Spleen (tissue), 11 donors: ENCODE results near the gene MOB3B. TPM values are rescaled to one million over a fixed set of nuclear protein-coding genes. Genes with fewer than 3 reads are reported as not detected.

Experiments
- DNase-seq: peaks from one replicate; pipeline ENCODE4 v3.0.0-alpha.2; 2020
- H3K27ac ChIP-seq, 8 donors: fragments of 200-600 bp; sonication (generic) in 7 of 8; 1 replicate in 4 of 8; 2 replicates in 4 of 8; pipeline versions ENCODE4 v1.5.0 to v1.8.0; 2016 to 2021; ENCODE audit warnings: inconsistent platforms in 4 of 8, mild to moderate bottlenecking in 4 of 8, moderate library complexity in 1 of 8
- H3K27me3 ChIP-seq, 7 donors: fragments of 200-600 bp; sonication (generic) in 6 of 7; replicated peaks in 1 of 7; 1 replicate in 4 of 7; 2 replicates in 3 of 7; pipeline versions ENCODE4 v1.5.0 to v1.8.0; 2016 to 2021; ENCODE audit warnings: inconsistent platforms in 3 of 7, mild to moderate bottlenecking in 1 of 7
- H3K36me3 ChIP-seq, 6 donors: fragments of 200-600 bp; sonication (generic) in 5 of 6; 1 replicate in 4 of 6; 2 replicates in 2 of 6; pipeline versions ENCODE4 v1.5.0 to v1.8.0; 2016 to 2021; ENCODE audit warnings: inconsistent platforms in 2 of 6
- H3K4me1 ChIP-seq, 6 donors: fragments of 200-600 bp; sonication (generic) in 5 of 6; 1 replicate in 3 of 6; 2 replicates in 3 of 6; pipeline versions ENCODE4 v1.5.0 to v1.8.0; 2016 to 2021; ENCODE audit warnings: inconsistent platforms in 3 of 6
- H3K4me3 ChIP-seq, 8 donors: fragments of 200-600 bp; sonication (generic) in 7 of 8; 1 replicate in 4 of 8; 2 replicates in 4 of 8; pipeline versions ENCODE4 v1.5.0 to v1.8.0; 2016 to 2021; ENCODE audit warnings: inconsistent platforms in 4 of 8, mild to moderate bottlenecking in 4 of 8, moderate library complexity in 2 of 8
- H3K9me3 ChIP-seq, 8 donors: fragments of 200-600 bp; sonication (generic) in 7 of 8; 1 replicate in 4 of 8; 2 replicates in 4 of 8; pipeline versions ENCODE4 v1.5.0 to v1.8.0; 2016 to 2021; ENCODE audit warnings: inconsistent platforms in 4 of 8
- POLR2A ChIP-seq, 3 donors: fragments of 450-650 bp; IDR thresholded peaks; one replicate each; pipeline ENCODE4 v1.5.1; 2017; ENCODE audit warnings: antibody characterized with exemption in 3 of 3, mild to moderate bottlenecking in 1 of 3
- POLR2AphosphoS5 ChIP-seq, 3 donors: sonication (generic); formaldehyde crosslinking; IDR thresholded peaks; one replicate each; pipeline ENCODE4 v1.5.1; 2017; ENCODE audit warnings: antibody characterized with exemption in 3 of 3
- WGBS, 5 donors: extraction: QIAGEN DNeasy Blood & Tissue Kit in 3 of 5; methylation state at CpG; one replicate each; pipeline versions ENCODE4 v1.1.5 to v1.1.7; 2013 to 2018; 5-methylcytosine and 5-hydroxymethylcytosine counted together
- intact Hi-C: fragments of 100-400 bp; cut with DNase I; formaldehyde crosslinking; loops from one replicate; pipeline ENCODE4 v1.15.0; 2023; ENCODE audit warnings: low total_unique reads
- polyA plus RNA-seq, 3 donors: library from polyadenylated mRNA; stranded (reverse); fragments of 200-250 nt; gene quantifications; one replicate each; pipeline ENCODE4 v1.2.1, GENCODE V29; 2013
- total RNA-seq, 7 donors: library from RNA; depleted of rRNA in 3 of 7; stranded (reverse); fragments of >200 nt in 3 of 7; fragmentation: NEBNext Ultra II Directional in 4 of 7; extraction: Animal tissue kit (Norgen Biotek cat#: 25700) in 4 of 7; gene quantifications; one replicate each; pipeline versions ENCODE4 v1.1.0 to v1.2.1, GENCODE V29; 2016 to 2021
- TF ChIP-seq, protein P1 (sequence below), 11 experiments: fragments of 200-600 bp in 7 of 11; fragments of 450-650 bp in 4 of 11; sonication (generic) in 4 of 11; IDR thresholded peaks in 8 of 11; conservative IDR thresholded peaks in 3 of 11; 1 replicate in 7 of 11; 2 replicates in 4 of 11; pipeline versions ENCODE4 v1.4.0 to v1.8.0; 2016 to 2021; ENCODE audit warnings: antibody characterized with exemption in 11 of 11, inconsistent platforms in 4 of 11, mild to moderate bottlenecking in 1 of 11
- donor health status: healthy with polysubstance abuse.
- donor health status: DM: no; HTN: no; CAD: no; lungs with moderate emphysema.
- donor health status: DM: no; HTN: no; CAD: no.
- donor health status: Bipolar disorder and iron deficiency.
- donor health status: healthy.
- donor health status: DM: no; HTN: no; CAD: no.
- donor health status: DM: yes; HTN: yes; CAD: no.

Gene MOB3B
- total and polyA plus RNA-seq, 10 donors: 9.4 to 27.7 (median 19.9) TPM

- Histone ChIP-seq H3K4me1 (peaks cover 24 to 66% (median 39%) of the 10 kb centered on the region in 6 donors), H3K9me3 (no peaks in the 10 kb centered on the region), H3K36me3 (no peaks in the 10 kb centered on the region), H3K4me3 (no peak overlapping the region), H3K27me3 (no peaks in the 10 kb centered on the region), H3K27ac (peak overlapping the region in 1 of 8 donors; percentile 55)
- WGBS, 5 donors: 86 to 93% (median 87%) methylated on average over 5 of the region's 5 CpGs
- DNase-seq: no peak
- intact Hi-C loops: no loop called here
- TF ChIP-seq, protein P1, sequence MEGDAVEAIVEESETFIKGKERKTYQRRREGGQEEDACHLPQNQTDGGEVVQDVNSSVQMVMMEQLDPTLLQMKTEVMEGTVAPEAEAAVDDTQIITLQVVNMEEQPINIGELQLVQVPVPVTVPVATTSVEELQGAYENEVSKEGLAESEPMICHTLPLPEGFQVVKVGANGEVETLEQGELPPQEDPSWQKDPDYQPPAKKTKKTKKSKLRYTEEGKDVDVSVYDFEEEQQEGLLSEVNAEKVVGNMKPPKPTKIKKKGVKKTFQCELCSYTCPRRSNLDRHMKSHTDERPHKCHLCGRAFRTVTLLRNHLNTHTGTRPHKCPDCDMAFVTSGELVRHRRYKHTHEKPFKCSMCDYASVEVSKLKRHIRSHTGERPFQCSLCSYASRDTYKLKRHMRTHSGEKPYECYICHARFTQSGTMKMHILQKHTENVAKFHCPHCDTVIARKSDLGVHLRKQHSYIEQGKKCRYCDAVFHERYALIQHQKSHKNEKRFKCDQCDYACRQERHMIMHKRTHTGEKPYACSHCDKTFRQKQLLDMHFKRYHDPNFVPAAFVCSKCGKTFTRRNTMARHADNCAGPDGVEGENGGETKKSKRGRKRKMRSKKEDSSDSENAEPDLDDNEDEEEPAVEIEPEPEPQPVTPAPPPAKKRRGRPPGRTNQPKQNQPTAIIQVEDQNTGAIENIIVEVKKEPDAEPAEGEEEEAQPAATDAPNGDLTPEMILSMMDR (IDR thresholded peaks at IDR 0.05 in 8 of 11, conservative IDR thresholded peaks at IDR 0.05 in 3 of 11): no peak
- no peak for TF ChIP-seq POLR2A (IDR thresholded peaks at IDR 0.05)
- no peak for TF ChIP-seq POLR2AphosphoS5 (IDR thresholded peaks at IDR 0.05)
Measured at GRCh38 chr9:27371382-27371781, 158.2 kb downstream of the MOB3B start.

- H3K36me3 ChIP-seq: no peaks in the 10 kb centered on the region
- TF ChIP-seq, protein P1 (IDR thresholded peaks at IDR 0.05 in 8 of 11, conservative IDR thresholded peaks at IDR 0.05 in 3 of 11): no peak
- TF ChIP-seq POLR2A (IDR thresholded peaks at IDR 0.05) (no peak), POLR2AphosphoS5 (IDR thresholded peaks at IDR 0.05) (no peak)
- no peaks in the 10 kb centered on the region for H3K27me3 ChIP-seq
- no peak for DNase-seq
- H3K27ac ChIP-seq: peak overlapping the region in 3 of 8 donors; percentile 31 to 55 (median 40)
- WGBS, 5 donors: 49 to 58% (median 56%) methylated on average over 5 of the region's 5 CpGs
- intact Hi-C loops: no loop called here
- H3K4me1 ChIP-seq: peaks cover 27 to 70% (median 50%) of the 10 kb centered on the region in 6 donors
- H3K9me3 ChIP-seq: no peaks in the 10 kb centered on the region
- peak overlapping the region in 1 of 8 donors; percentile 14 for H3K4me3 ChIP-seq
Measured at GRCh38 chr9:27369591-27369990, 160.0 kb downstream of the MOB3B start.

DNA sequence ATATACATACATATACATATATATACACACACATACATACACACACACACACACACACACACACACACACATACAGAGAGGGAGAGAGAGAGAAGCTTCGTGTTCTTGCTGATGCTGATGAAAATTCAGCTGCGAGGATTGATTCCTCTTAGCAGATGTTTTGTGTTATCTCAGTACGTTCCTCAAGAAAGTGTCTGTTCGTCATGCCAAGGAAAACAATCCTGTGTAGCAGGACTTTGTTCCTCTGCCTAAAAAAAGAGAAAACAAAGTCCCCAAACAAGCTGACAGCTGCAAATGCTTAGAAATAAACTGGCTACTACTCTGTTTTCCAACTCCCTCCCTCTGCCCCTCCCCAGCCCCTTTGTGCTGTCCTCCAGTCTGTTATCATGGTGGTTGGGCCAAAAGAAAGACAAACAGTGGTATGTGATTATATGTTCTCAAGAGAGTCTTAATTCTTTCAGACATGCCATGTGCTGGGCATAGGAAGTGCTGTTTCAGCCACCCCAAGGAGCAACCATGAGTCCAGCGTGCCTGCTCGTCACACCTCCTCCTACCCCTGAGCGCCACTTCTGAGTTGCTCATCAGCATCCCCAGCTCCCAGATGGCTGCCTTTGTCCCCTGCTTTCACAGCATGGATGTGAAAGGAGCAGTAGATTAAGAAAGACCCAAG lies 161.2 kb downstream of the MOB3B start:
- H3K27me3 ChIP-seq: no peaks in the 10 kb centered on the region
- intact Hi-C loops: no loop called here
- H3K36me3 ChIP-seq: no peaks in the 10 kb centered on the region
- TF ChIP-seq, protein P1 (IDR thresholded peaks at IDR 0.05 in 8 of 11, conservative IDR thresholded peaks at IDR 0.05 in 3 of 11): no peak
- TF ChIP-seq POLR2A (IDR thresholded peaks at IDR 0.05) (no peak), POLR2AphosphoS5 (IDR thresholded peaks at IDR 0.05) (no peak)
- H3K9me3 ChIP-seq: no peaks in the 10 kb centered on the region
- no peak overlapping the region for H3K4me3 ChIP-seq
- peak overlapping the region in 3 of 8 donors; percentile 16 to 32 (median 31) for H3K27ac ChIP-seq
- no peak for DNase-seq
- peaks cover 27 to 68% (median 50%) of the 10 kb centered on the region in 6 donors for H3K4me1 ChIP-seq
- 76 to 80% (median 79%) methylated on average over 7 of the region's 7 CpGs for WGBS, 5 donors

- Histone ChIP-seq H3K4me3 (no peak overlapping the region), H3K4me1 (peaks cover 27 to 68% (median 49%) of the 10 kb centered on the region in 6 donors), H3K9me3 (no peaks in the 10 kb centered on the region), H3K36me3 (no peaks in the 10 kb centered on the region), H3K27me3 (no peaks in the 10 kb centered on the region), H3K27ac (peak overlapping the region in 4 of 8 donors; percentile 41 to 63 (median 54))
- TF ChIP-seq, protein P1 (IDR thresholded peaks at IDR 0.05 in 8 of 11, conservative IDR thresholded peaks at IDR 0.05 in 3 of 11): no peak
- TF ChIP-seq POLR2AphosphoS5 (IDR thresholded peaks at IDR 0.05) (no peak), POLR2A (IDR thresholded peaks at IDR 0.05) (no peak)
- no peak for DNase-seq
- intact Hi-C loops: no loop called here
- 56 to 75% (median 70%) methylated on average over 3 of the region's 3 CpGs for WGBS, 5 donors
Measured at GRCh38 chr9:27367921-27368315, 161.7 kb downstream of the MOB3B start.
